Spleen (tissue), 11 donors: ENCODE data around the gene MACROD2. TPM values are rescaled to one million over a fixed set of nuclear protein-coding genes. Genes with fewer than 3 reads are reported as not detected.

ENCODE experiments used
- DNase-seq: peaks from one replicate; pipeline ENCODE4 v3.0.0-alpha.2; 2020
- H3K27ac ChIP-seq, 8 donors: fragments of 200-600 bp; sonication (generic) in 7 of 8; 1 replicate in 4 of 8; 2 replicates in 4 of 8; pipeline versions ENCODE4 v1.5.0 to v1.8.0; 2016 to 2021; ENCODE audit warnings: inconsistent platforms in 4 of 8, mild to moderate bottlenecking in 4 of 8, moderate library complexity in 1 of 8
- H3K27me3 ChIP-seq, 7 donors: fragments of 200-600 bp; sonication (generic) in 6 of 7; replicated peaks in 1 of 7; 1 replicate in 4 of 7; 2 replicates in 3 of 7; pipeline versions ENCODE4 v1.5.0 to v1.8.0; 2016 to 2021; ENCODE audit warnings: inconsistent platforms in 3 of 7, mild to moderate bottlenecking in 1 of 7
- H3K36me3 ChIP-seq, 6 donors: fragments of 200-600 bp; sonication (generic) in 5 of 6; 1 replicate in 4 of 6; 2 replicates in 2 of 6; pipeline versions ENCODE4 v1.5.0 to v1.8.0; 2016 to 2021; ENCODE audit warnings: inconsistent platforms in 2 of 6
- H3K4me1 ChIP-seq, 6 donors: fragments of 200-600 bp; sonication (generic) in 5 of 6; 1 replicate in 3 of 6; 2 replicates in 3 of 6; pipeline versions ENCODE4 v1.5.0 to v1.8.0; 2016 to 2021; ENCODE audit warnings: inconsistent platforms in 3 of 6
- H3K4me3 ChIP-seq, 8 donors: fragments of 200-600 bp; sonication (generic) in 7 of 8; 1 replicate in 4 of 8; 2 replicates in 4 of 8; pipeline versions ENCODE4 v1.5.0 to v1.8.0; 2016 to 2021; ENCODE audit warnings: inconsistent platforms in 4 of 8, mild to moderate bottlenecking in 4 of 8, moderate library complexity in 2 of 8
- H3K9me3 ChIP-seq, 8 donors: fragments of 200-600 bp; sonication (generic) in 7 of 8; 1 replicate in 4 of 8; 2 replicates in 4 of 8; pipeline versions ENCODE4 v1.5.0 to v1.8.0; 2016 to 2021; ENCODE audit warnings: inconsistent platforms in 4 of 8
- POLR2A ChIP-seq, 3 donors: fragments of 450-650 bp; IDR thresholded peaks; one replicate each; pipeline ENCODE4 v1.5.1; 2017; ENCODE audit warnings: antibody characterized with exemption in 3 of 3, mild to moderate bottlenecking in 1 of 3
- POLR2AphosphoS5 ChIP-seq, 3 donors: sonication (generic); formaldehyde crosslinking; IDR thresholded peaks; one replicate each; pipeline ENCODE4 v1.5.1; 2017; ENCODE audit warnings: antibody characterized with exemption in 3 of 3
- WGBS, 5 donors: extraction: QIAGEN DNeasy Blood & Tissue Kit in 3 of 5; methylation state at CpG; one replicate each; pipeline versions ENCODE4 v1.1.5 to v1.1.7; 2013 to 2018; 5-methylcytosine and 5-hydroxymethylcytosine counted together
- intact Hi-C: fragments of 100-400 bp; cut with DNase I; formaldehyde crosslinking; loops from one replicate; pipeline ENCODE4 v1.15.0; 2023; ENCODE audit warnings: low total_unique reads
- polyA plus RNA-seq, 3 donors: library from polyadenylated mRNA; stranded (reverse); fragments of 200-250 nt; gene quantifications; one replicate each; pipeline ENCODE4 v1.2.1, GENCODE V29; 2013
- total RNA-seq, 7 donors: library from RNA; depleted of rRNA in 3 of 7; stranded (reverse); fragments of >200 nt in 3 of 7; fragmentation: NEBNext Ultra II Directional in 4 of 7; extraction: Animal tissue kit (Norgen Biotek cat#: 25700) in 4 of 7; gene quantifications; one replicate each; pipeline versions ENCODE4 v1.1.0 to v1.2.1, GENCODE V29; 2016 to 2021
- TF ChIP-seq, protein P1 (sequence below), 11 experiments: fragments of 200-600 bp in 7 of 11; fragments of 450-650 bp in 4 of 11; sonication (generic) in 4 of 11; IDR thresholded peaks in 8 of 11; conservative IDR thresholded peaks in 3 of 11; 1 replicate in 7 of 11; 2 replicates in 4 of 11; pipeline versions ENCODE4 v1.4.0 to v1.8.0; 2016 to 2021; ENCODE audit warnings: antibody characterized with exemption in 11 of 11, inconsistent platforms in 4 of 11, mild to moderate bottlenecking in 1 of 11
- donor health status: healthy with polysubstance abuse.
- donor health status: DM: no; HTN: no; CAD: no; lungs with moderate emphysema.
- donor health status: DM: no; HTN: no; CAD: no.
- donor health status: Bipolar disorder and iron deficiency.
- donor health status: healthy.
- donor health status: DM: no; HTN: no; CAD: no.
- donor health status: DM: yes; HTN: yes; CAD: no.

Gene MACROD2
- total and polyA plus RNA-seq, 10 donors, result 1.5 to 4.7 (median 3.4) TPM

DNA sequence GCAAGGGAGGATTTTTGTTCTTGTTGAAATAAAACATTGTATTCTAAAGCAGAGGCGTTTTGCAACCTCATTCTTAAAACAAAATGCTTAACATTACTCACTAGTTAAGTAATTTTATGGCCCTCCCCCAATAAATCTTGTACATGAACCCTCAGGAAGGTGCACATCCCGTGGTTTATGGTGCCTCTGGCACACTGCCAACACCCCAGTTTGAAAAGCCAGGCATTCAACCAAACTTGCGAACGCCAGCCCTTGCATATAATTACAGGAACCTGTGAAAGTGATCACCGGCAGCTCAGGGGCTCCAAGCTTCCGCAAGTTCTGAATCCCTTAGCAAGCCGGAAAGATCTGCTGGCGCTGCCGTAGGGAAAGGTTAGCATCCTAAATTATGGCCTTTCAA lies 1451.1 kb downstream of the MACROD2 start:
- no peaks in the 10 kb centered on the region for H3K9me3 ChIP-seq
- H3K4me3 ChIP-seq, result no peak overlapping the region
- no peak for DNase-seq
- no peak overlapping the region for H3K27ac ChIP-seq
- no peaks in the 10 kb centered on the region for H3K27me3 ChIP-seq
- intact Hi-C loops, result no loop called here
- no peaks in the 10 kb centered on the region for H3K36me3 ChIP-seq
- 19 to 41% (median 26%) methylated on average over 9 of the region's 9 CpGs for WGBS, 5 donors
- no peaks in the 10 kb centered on the region for H3K4me1 ChIP-seq
- TF ChIP-seq POLR2AphosphoS5 (IDR thresholded peaks at IDR 0.05), result no peak
- TF ChIP-seq POLR2A (IDR thresholded peaks at IDR 0.05), result no peak
- TF ChIP-seq, protein P1, sequence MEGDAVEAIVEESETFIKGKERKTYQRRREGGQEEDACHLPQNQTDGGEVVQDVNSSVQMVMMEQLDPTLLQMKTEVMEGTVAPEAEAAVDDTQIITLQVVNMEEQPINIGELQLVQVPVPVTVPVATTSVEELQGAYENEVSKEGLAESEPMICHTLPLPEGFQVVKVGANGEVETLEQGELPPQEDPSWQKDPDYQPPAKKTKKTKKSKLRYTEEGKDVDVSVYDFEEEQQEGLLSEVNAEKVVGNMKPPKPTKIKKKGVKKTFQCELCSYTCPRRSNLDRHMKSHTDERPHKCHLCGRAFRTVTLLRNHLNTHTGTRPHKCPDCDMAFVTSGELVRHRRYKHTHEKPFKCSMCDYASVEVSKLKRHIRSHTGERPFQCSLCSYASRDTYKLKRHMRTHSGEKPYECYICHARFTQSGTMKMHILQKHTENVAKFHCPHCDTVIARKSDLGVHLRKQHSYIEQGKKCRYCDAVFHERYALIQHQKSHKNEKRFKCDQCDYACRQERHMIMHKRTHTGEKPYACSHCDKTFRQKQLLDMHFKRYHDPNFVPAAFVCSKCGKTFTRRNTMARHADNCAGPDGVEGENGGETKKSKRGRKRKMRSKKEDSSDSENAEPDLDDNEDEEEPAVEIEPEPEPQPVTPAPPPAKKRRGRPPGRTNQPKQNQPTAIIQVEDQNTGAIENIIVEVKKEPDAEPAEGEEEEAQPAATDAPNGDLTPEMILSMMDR (IDR thresholded peaks at IDR 0.05 in 8 of 11, conservative IDR thresholded peaks at IDR 0.05 in 3 of 11), result no peak

DNA sequence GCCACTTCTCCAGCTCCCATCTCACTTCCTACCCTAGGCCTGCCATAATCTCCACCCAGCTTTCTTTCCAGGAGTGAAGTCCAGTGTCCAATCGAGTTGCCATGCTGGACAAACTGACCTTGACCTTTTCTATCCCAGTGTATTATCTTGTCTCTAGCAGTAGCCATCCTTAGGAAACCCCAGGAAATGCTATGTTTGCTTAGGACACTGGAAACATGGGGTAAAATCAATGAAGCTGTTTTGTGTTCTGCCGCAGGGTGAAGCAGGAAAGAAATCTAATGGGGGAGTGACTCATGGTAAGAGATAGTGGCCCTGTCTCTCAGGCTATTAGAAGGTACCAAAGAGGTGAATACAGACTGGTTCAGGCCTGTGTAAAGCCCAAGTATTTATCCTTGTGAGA lies 1452.2 kb downstream of the MACROD2 start:
- Histone ChIP-seq H3K27ac (no peak overlapping the region), H3K9me3 (no peaks in the 10 kb centered on the region), H3K4me1 (no peaks in the 10 kb centered on the region), H3K36me3 (no peaks in the 10 kb centered on the region), H3K4me3 (no peak overlapping the region), H3K27me3 (no peaks in the 10 kb centered on the region)
- 74 to 86% (median 79%) methylated on average over 2 of the region's 2 CpGs for WGBS, 5 donors
- intact Hi-C loops, result no loop called here
- TF ChIP-seq POLR2A (IDR thresholded peaks at IDR 0.05) (no peak), POLR2AphosphoS5 (IDR thresholded peaks at IDR 0.05) (no peak)
- TF ChIP-seq, protein P1 (IDR thresholded peaks at IDR 0.05 in 8 of 11, conservative IDR thresholded peaks at IDR 0.05 in 3 of 11), result no peak
- DNase-seq, result no peak

DNA sequence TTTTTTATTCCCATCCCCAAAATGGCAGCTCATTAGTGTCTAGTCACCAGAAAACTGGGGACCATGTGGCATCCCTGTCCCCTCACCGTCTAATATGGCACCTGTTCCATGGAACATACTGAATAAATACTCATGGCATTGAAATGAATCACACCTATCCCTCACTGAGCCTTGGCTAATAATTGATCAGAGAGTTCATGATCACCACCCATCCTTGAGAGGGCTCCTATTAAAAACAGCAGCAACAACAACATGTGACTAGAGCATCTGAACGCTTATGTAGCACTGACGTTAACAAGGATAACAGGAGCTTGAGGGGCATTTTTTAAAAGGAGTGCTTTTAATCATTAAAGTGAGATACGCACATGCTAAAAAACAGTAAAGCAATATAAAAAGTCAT lies 1453.7 kb downstream of the MACROD2 start:
- H3K27ac ChIP-seq, result no peak overlapping the region
- no peaks in the 10 kb centered on the region for H3K4me1 ChIP-seq
- H3K36me3 ChIP-seq, result no peaks in the 10 kb centered on the region
- DNase-seq, result no peak
- no peaks in the 10 kb centered on the region for H3K9me3 ChIP-seq
- intact Hi-C loops, result no loop called here
- H3K4me3 ChIP-seq, result no peak overlapping the region
- WGBS, 5 donors, result 88 to 96% (median 91%) methylated on average over 4 of the region's 4 CpGs
- TF ChIP-seq POLR2A (IDR thresholded peaks at IDR 0.05) (no peak), POLR2AphosphoS5 (IDR thresholded peaks at IDR 0.05) (no peak)
- TF ChIP-seq, protein P1 (IDR thresholded peaks at IDR 0.05 in 8 of 11, conservative IDR thresholded peaks at IDR 0.05 in 3 of 11), result no peak
- H3K27me3 ChIP-seq, result no peaks in the 10 kb centered on the region

DNA sequence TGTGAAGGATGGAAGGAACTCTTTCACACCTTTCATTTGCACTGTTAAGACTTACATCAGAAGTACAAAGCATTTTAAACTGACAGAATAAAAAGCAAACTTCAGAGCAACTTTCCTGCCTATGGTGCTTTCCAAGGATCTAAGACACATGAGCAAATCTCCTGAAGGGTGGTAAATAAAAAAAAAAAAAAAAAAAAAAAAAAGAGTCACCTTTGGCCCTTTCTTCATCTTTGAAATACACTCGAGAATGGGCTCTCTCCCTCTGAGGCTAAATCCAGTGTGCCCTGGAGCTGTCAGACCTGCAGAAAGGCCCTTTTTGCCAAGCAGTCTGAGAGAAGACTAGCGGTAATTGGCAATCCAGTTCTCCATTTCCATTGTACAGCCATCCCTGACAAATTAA lies 1455.9 kb downstream of the MACROD2 start:
- Histone ChIP-seq H3K27me3 (no peaks in the 10 kb centered on the region), H3K36me3 (no peaks in the 10 kb centered on the region), H3K4me3 (no peak overlapping the region), H3K27ac (no peak overlapping the region), H3K9me3 (no peaks in the 10 kb centered on the region), H3K4me1 (no peaks in the 10 kb centered on the region)
- no peak for DNase-seq
- intact Hi-C loops, result no loop called here
- WGBS, 5 donors, result 71 to 82% (median 75%) methylated on average over 2 of the region's 2 CpGs
- no peak for TF ChIP-seq POLR2AphosphoS5 (IDR thresholded peaks at IDR 0.05)
- TF ChIP-seq, protein P1 (IDR thresholded peaks at IDR 0.05 in 8 of 11, conservative IDR thresholded peaks at IDR 0.05 in 3 of 11), result no peak
- no peak for TF ChIP-seq POLR2A (IDR thresholded peaks at IDR 0.05)
